ENCODE data around the gene KCNK4. TPM values are rescaled to one million over a fixed set of nuclear protein-coding genes. Genes with fewer than 3 reads are reported as not detected.
"Not testable (repeated sequence)": the region's sequence is repeated elsewhere in the genome, so short reads cannot be mapped to it uniquely, and the experiment has no call there.

Gene KCNK4
- total RNA-seq, 1 donor: under 0.01 TPM

- no peak for DNase-seq (ENCODE audit: low read depth in 2 of 3, low spot score in 2 of 3)
These were observed 28.0 kb downstream of the KCNK4 start for GRCh38 chr11:64318766-64319761.

- DNase-seq (ENCODE audit: low read depth in 2 of 3, low spot score in 2 of 3): no peak
These were observed 29.5 kb downstream of the KCNK4 start for GRCh38 chr11:64320556-64320955.

- no peak for DNase-seq (ENCODE audit: low read depth in 2 of 3, low spot score in 2 of 3)
These were observed 29.9 kb downstream of the KCNK4 start for GRCh38 chr11:64321026-64321425.

- no peak for DNase-seq (ENCODE audit: low read depth in 2 of 3, low spot score in 2 of 3)
These were observed 30.4 kb downstream of the KCNK4 start for GRCh38 chr11:64321533-64321932.

GRCh38 chr11:64322925-64323260 is 31.8 kb downstream of the KCNK4 start:
- DNase-seq (ENCODE audit: low read depth in 2 of 3, low spot score in 2 of 3): no peak

- DNase-seq (ENCODE audit: low read depth in 2 of 3, low spot score in 2 of 3): no peak
These were observed 32.3 kb downstream of the KCNK4 start for GRCh38 chr11:64323373-64323772.

- DNase-seq (ENCODE audit: low read depth in 2 of 3, low spot score in 2 of 3): not testable (repeated sequence)
These were observed 32.9 kb downstream of the KCNK4 start for GRCh38 chr11:64323984-64324383.

GRCh38 chr11:64324692-64325469 is 33.8 kb downstream of the KCNK4 start:
- DNase-seq (ENCODE audit: low read depth in 2 of 3, low spot score in 2 of 3): no peak

- no peak for DNase-seq (ENCODE audit: low read depth in 2 of 3, low spot score in 2 of 3)
These were observed 36.3 kb downstream of the KCNK4 start for GRCh38 chr11:64327375-64327774.

GRCh38 chr11:64327993-64328392 is 36.9 kb downstream of the KCNK4 start:
- no peak for DNase-seq (ENCODE audit: low read depth in 2 of 3, low spot score in 2 of 3)

GRCh38 chr11:64330888-64331287 is 39.8 kb downstream of the KCNK4 start:
- no peak for DNase-seq (ENCODE audit: low read depth in 2 of 3, low spot score in 2 of 3)

GRCh38 chr11:64331569-64332371 is 40.7 kb downstream of the KCNK4 start:
- DNase-seq (ENCODE audit: low read depth in 2 of 3, low spot score in 2 of 3): peak in 2 of 3 donors; percentile 95

GRCh38 chr11:64333556-64333955 is 42.5 kb downstream of the KCNK4 start:
- no peak for DNase-seq (ENCODE audit: low read depth in 2 of 3, low spot score in 2 of 3)

- peak in 2 of 3 donors; percentile 87 to 88 for DNase-seq (ENCODE audit: low read depth in 2 of 3, low spot score in 2 of 3)
These were observed 43.9 kb downstream of the KCNK4 start for GRCh38 chr11:64334764-64335735.

GRCh38 chr11:64337538-64338249 is 46.6 kb downstream of the KCNK4 start:
- no peak for DNase-seq (ENCODE audit: low read depth in 2 of 3, low spot score in 2 of 3)

GRCh38 chr11:64338716-64339115 is 47.6 kb downstream of the KCNK4 start:
- DNase-seq (ENCODE audit: low read depth in 2 of 3, low spot score in 2 of 3): no peak

GRCh38 chr11:64339286-64339685 is 48.2 kb downstream of the KCNK4 start:
- no peak for DNase-seq (ENCODE audit: low read depth in 2 of 3, low spot score in 2 of 3)

- DNase-seq (ENCODE audit: low read depth in 2 of 3, low spot score in 2 of 3): peak; percentile 65 to 87 (median 80)
These were observed 48.8 kb downstream of the KCNK4 start, which contains the start of gene CCDC88B for GRCh38 chr11:64339754-64340408. Gene CCDC88B (plus strand): TSS chr11:64340204. CDS start chr11:64340267, 63 bp downstream.

All from hematopoietic multipotent progenitor cell (in vitro differentiated cells).